Measurements from ENCODE around the gene GPS2. TPM values are rescaled to one million over a fixed set of nuclear protein-coding genes. Genes with fewer than 3 reads are reported as not detected.
"Not testable (repeated sequence)": the region's sequence is repeated elsewhere in the genome, so short reads cannot be mapped to it uniquely, and the experiment has no call there.

Gene GPS2
- total RNA-seq, 1 donor from 2014 or later, result 38.9 TPM

DNA sequence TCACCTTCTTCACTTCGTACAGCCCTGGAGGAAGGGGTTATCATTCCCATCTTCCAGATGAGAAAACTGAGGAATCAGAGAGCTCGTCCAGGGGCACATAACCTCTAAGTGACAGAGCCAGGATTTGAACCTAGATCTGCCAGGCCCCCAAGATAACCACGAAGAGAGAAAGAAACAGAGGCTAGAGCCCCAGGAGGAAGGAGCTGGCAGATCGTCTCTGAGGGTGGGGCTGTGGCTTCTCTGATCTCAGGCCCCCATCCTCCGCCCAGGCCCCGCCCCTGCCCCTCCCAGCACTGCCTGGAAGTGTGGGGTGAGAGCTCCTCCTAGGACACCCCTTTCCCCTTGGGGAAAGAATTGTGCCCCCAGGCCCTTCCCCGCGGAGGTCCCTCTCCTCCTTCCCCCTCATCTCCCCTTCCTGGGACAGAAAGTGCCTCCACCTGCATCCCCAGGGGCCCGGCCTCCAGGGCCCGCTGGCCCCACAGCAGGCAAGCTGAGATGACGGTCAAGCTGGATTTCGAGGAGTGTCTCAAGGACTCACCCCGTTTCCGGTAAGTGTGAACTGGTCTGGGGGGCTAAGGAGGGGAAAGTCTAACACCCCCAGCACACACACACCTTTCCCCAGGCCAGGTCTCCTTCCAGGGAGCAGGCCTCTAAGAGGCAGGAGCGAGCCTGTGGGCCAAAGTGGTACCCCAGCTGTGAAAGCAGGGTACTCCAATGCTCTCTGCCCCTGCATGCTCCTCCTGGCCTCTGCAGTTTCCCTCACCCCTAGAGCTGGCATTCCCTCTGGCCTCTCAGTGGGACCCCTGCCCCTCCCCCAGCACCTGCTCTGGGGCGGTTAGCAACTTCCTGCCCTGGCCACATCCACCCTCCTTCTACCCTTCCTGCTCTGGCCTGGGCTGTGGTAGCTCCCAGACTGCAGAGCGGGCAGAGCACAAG is 21.3 kb upstream of the GPS2 start, which contains the start of gene ACAP1:
Gene ACAP1, plus strand, starts transcription at position 290 of the 936 bp plus-strand sequence. Its CDS starts 206 bp downstream, at position 496.
- ATAC-seq, result peak; percentile 63

DNA sequence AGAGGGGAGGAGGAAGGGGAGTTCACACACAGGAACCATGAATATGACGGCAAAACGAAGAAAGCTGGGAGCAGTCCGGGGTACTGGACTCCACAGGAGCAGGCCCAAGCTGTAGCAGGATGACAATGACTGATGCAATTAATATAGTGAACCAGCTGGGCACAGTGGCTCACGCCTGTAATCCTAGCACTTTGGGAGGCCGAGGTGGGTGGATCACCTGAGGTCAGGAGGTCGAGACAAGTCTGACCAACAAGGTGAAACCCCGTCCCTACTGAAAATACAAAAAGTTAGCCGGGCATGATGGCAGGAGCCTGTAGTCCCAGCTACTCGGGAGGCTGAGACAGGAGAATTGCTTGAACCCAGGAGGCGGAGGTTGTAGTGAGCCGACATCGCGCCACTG is 20.6 kb upstream of the GPS2 start:
- ATAC-seq, result not testable (repeated sequence)

DNA sequence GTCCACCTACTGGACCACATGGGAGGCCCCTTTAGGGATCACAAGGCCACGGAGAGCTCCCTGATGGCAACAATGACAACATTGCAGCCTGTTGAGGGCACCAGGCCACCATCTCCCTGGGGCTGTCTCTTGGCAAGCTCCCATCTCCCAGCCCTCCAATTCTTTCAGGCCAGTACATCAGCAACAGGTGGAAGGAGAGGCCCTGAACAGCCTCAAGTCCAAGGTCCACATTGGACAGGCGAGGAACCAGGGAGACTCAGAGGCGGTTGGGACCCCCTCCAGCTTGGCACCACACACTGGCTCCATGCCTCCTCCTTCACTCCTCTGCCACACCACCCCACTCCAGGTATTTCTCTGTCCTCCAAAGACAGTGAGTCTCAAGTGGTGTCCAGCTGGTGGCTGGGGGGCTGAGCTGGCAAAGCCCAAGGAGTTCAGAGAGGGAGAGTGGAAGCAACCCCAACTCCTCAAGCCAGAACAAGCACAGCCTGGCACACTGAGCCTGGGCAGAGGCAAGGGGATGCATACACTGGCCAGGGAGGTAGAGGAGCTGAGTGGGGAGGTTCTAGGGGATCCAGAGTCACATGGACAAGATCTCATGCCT is 19.9 kb upstream of the GPS2 start:
- no peak for ATAC-seq

DNA sequence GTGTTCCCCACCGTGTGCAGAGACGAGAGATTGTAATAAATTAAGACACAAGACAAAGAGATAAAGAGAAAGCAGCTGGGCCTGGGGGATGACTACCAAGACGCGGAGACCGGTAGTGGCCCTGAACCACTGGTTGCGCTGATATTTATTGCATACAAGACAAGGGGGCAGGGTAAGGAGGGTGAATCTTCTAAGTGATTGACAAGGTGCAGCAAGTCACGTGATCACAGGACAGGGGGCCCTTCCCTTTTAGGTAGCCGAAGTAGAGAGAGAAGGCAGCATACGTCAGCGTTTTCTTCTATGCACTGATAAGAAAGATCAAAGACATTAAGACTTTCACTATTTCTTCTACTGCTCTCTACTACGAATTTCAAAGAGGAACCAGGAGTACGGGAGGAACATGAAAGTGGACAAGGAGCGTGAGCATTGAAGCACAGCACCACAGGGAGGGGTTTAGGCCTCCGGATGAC is 17.5 kb upstream of the GPS2 start:
- not testable (repeated sequence) for ATAC-seq

DNA sequence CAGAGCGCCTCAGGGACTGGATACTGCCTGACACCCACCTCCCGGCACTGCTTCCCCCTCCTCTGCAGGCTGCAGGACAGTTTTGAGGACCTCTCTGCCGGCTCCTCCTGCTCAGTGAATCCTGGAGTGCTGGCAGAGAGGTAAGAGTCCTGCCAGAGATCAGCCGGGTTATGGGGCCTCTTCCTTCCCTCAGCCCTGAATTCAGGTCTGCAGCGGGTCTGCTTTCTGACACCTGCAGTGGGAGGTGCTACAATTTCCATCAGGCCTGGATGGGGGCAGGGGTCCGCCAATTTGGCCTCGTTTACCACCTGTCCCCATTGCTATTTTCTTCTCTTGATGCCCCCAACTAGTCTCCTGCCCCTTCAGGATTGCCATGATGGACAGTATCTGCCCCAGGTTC is 17.0 kb upstream of the GPS2 start:
- ATAC-seq, result no peak

DNA sequence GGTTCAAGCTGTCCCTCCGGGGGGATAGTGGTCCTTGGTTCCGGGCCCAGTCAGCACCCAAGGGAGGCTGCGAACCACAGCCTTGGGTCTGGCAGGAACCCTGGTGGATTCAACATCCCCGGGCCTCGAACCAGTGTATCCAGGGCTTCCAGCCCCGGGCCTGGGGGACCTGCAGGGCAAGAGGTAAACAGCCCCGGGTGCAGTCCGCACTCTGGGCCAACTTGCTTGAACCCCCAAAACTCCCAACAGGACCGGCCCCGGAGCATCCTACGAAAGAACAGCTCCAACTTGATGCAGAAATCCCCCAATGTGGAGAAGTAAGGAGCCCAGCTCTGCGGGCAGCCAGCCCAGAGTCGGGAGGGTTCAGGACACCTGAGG is 15.5 kb upstream of the GPS2 start:
- ATAC-seq, result no peak

DNA sequence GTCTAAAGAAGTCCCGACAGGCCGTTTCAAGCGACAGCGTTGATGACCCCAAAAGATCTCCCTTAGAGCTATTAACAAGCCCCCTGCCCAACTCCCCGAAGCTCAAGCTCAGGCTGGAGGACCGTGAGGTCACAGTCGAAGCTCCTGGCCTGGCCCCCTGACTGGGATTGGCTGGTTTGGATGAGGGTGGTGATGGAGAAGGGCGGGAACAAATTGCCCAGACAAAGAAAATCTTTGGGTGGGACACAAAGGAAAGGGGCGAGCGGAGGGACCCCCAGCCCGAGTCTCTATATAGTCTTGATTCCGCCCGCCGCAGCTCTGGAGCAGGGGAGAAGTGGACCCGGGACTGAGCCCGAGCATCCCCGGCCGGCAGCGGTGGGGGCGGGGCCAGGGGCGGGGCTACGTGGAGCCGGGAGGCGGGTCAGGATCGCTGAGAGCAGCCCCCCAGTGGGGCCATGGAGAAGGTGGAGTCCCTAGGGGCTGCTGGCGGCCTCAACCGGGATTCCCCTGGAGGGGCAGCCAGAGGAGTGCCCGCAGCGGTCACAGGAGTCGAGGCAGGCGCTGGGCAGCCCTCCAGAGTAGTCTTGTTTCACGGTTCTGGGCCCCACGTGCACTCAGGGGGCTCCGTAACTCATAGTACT is 15.0 kb upstream of the GPS2 start:
- ATAC-seq, result peak; percentile 54

DNA sequence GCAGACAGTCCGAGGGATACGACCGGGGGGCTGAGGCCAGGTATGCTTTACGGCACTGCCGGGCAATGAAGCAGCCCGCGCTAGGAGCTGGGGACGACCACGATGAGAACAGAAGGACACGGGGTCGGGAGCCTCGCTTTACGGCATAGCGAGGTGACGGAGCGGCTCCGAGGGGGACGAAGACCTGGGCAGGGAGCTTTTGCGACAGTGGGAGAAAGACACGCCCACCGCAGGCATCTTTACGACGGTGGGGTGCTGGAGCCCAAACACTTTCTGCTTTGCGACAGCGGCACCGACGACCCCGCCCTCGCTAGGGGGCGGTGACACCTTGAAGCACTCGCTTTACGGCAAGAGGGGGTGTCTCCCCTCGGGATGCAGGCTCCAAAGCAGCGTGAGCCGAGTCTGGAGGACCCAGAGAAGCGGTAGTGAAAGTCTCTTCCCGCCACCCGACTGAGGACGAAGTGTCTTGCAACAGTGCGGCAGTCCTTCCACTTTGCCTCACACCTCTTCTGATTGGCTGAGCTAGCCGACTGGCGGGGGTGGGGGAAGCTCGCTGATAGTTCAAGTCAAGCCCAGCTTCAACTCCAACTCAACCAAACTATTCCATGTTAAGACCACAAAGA is 14.3 kb upstream of the GPS2 start:
- ATAC-seq, result peak; percentile 86

DNA sequence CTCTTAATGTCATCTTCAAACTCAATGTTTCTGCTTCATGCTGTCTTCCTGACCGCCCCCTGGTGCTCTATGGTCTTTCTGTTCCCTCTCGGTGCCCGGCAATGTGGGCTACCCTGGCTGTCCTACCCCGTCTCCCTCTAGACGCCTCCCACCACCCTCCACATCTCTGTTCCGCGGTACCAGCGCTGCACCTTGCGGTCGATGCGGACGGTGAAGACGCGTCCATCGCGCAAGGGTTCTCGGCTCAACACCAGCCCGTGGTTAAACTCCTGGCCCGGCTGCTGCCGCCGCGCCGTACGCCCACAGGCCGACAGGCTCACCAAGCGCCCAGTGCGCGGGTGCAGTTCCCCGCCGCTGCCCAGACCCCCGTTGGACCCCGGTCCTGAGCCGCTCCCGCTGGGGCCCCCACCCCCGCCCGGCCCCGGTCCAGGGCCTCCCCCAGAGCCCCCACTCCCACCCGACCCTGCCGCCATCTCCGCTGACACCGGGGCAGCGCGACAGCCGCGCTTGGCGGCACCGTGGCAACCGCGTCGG is 13.7 kb upstream of the GPS2 start, which contains the start of gene NEURL4:
Gene NEURL4, minus strand, starts transcription at position 496 of the 534 bp plus-strand sequence. Its CDS starts 23 bp downstream, at position 473.
- no peak for ATAC-seq

DNA sequence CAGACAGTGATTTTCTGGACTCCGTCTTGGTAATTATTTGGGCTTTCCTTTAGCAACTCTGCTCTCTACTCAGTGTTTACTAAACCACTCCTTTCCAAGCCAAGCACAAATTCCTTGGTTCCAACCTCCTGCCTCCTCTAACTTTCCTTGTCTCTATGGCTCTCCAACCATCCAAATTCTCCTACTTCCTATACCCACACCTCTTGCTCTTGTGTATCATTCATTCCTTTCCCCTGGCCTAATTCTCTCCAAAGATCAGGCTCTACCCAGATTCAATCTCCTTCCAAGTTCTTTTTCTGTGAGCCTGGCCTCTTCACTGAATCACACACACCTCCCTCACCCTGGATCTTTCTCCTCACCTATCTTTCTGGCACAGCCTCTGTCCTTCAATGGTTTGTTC is 12.8 kb upstream of the GPS2 start:
- ATAC-seq, result no peak

DNA sequence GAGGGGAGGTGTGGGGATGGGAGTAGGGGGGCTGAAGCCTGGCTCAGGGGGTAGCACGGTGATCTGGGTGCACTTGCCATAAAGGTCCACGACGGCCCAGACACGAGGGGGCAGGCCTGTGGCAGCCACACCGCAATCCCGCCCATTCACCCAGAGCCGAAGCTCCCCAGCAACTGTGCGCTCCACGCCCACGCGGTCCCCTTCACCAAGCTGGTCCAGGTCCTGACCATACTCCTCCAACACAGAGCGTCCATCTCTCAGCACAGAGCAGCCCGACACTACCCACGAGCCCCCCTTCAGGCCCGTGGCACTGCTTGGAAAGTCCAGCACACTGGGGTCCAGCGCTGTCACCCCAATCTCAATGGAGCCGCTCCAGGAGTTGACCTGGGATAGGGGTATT is 12.3 kb upstream of the GPS2 start:
- ATAC-seq, result no peak

DNA sequence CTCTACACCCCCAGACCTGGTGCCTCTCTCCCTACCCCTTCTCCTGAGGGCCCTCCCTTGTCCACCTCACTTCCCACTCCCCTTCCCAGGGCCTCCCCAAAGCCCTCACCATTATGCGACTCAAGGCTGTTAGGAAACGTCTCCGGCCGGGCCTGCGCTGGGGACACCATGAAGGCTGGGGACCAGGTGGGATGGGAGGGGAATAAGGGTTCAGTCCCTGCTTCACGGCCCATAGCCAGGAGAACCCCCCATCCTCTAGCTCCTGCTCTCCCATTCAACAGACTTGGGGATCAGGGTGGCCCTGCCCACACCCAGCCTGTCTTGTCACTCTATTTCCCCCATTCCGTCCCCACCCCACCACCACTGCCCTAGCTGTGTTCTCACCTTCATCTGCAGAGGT is 11.9 kb upstream of the GPS2 start:
- no peak for ATAC-seq

DNA sequence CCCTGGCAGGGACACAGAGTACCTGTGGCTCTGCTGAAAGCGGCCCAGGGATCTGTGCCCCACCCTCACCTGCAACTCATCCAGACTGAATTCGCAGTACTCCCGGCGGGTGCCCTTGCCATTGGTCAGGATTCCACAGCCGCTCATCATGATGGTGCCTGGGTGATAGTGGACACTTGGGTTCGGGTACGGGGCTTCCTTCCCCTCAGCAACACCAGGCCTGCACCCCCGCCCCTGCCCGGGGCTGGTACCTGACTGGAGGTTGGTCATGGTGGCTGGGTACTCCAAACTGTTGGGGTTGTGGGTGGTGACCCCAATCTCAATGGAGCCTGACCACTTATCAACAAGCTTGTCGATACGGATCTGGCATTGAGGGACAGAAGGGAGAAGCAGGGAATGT is 11.0 kb upstream of the GPS2 start:
- no peak for ATAC-seq

DNA sequence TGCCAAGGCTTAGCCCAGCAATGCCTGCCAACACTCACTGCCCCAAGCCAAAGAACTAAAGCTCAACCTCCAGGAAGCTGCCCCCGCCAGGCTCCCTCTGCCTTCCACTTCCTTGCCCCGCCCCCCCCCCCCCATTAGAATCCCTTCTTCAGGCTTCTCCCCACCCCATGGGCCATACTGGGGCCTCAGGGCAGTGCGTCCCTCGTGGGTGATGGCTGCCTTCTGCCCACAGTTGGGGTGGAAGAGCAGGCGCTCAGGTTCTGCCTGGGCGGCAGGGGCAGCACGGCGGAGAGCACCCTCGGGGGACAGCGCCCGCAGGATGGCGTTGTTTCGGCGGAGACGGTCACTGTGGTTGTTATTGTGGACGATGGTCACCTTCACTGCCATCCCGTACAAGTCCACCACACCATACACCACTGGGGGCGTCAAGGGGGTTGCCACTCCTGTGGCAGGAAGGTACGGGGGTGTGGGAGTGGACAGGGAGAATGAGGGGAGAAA is 9.9 kb upstream of the GPS2 start:
- no peak for ATAC-seq

DNA sequence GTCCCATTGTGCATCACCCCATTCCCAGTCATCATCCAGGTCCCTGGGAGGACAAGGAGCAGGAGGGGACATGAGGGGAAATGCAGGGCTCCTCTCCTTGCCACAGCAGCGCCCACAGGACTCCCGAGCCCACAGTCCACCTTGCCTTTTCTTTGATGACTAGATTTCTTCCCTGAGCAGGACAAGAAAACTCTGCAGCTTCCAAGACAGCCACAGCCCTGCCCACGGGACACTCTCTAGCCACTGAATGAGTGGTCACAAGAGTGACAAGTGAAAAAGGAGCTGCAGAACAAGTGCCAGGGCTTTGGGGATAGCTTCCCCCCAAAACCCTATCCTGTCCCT is 9.2 kb upstream of the GPS2 start:
- no peak for ATAC-seq

DNA sequence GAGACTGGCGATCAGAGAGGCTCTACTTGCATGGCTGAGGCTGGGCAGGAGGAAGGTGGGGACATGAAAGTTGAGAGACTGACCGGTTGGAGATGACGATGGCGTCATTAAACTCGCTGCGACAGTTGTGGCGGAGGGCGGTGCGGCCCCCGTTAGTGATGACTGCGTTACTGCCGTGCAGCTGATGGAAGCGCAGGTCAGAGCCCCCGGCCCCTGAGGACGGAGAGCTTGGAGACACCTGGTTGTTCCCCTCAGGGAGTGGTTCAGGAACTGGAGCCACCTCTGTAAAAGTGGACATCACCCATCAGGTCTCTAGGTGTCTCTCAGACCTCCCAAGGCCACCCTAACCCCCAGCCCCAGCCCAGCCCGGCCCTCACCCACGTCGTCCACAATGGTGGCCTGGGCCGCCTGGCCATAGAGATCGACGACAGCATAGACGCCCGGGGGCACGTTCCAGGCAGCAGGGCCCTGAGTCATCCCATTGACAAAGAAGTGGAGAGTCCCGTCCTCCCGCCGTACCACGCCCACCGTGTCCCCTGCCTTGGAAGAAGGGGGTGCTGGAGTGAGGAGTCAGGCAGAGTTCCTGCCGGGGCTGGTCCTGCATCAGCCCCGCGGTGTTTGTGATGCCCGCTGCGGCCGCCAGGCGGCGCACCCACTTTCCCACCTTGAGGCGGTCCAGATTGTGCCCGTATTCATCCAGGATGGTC is 8.7 kb upstream of the GPS2 start:
- peak; percentile 30 for ATAC-seq

DNA sequence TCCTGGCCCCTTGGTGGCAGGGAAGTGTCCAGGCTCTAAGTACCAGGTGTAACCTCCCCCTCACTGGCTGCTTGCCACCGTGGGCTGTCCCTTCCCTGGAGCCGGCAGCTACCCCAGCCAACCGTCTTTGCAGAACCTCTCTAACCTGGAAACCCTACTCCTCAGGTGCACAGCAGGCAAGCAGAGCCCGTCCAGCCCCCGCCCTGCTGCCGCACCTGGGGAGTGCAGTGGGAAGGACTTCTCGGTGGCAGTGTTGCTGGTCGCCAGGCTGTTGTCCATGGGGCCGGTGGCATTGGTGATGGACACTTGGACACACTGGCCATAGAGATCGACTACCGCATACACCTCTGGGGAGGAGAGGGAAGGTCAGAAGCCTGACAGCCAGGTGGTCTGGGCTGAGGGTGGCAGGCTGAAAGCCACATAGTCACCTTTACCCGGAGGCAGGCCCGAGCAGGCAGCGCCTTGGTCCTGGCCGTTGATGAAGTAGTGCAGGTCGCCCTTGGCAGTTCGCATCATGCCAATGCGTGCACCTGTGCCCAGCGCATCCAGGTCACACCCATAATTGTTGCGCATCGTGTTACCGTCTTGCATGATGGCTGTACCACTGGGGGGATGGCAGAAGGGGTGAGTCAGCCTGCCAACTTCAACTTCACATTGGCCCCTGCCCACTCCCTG is 7.5 kb upstream of the GPS2 start:
- ATAC-seq, result no peak

DNA sequence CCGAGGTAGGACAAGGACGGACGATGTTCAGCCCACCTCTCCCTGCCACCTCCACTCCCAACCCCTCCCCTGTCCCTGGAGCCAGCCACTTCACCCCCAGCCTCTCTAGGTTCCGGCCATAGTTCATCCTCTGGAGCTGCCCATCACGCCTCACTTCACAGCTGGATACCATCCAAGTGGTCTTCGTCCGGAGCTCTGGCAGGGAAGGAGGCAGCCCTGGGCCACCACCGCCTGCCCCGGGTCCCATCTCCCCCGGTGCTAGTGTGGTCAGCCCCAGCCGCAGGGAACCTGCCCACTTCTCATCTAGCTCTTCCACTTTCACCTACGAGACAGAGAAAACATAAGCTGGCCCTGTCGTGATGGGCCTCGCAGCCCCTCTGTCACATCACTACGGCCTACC is 6.3 kb upstream of the GPS2 start:
- no peak for ATAC-seq

DNA sequence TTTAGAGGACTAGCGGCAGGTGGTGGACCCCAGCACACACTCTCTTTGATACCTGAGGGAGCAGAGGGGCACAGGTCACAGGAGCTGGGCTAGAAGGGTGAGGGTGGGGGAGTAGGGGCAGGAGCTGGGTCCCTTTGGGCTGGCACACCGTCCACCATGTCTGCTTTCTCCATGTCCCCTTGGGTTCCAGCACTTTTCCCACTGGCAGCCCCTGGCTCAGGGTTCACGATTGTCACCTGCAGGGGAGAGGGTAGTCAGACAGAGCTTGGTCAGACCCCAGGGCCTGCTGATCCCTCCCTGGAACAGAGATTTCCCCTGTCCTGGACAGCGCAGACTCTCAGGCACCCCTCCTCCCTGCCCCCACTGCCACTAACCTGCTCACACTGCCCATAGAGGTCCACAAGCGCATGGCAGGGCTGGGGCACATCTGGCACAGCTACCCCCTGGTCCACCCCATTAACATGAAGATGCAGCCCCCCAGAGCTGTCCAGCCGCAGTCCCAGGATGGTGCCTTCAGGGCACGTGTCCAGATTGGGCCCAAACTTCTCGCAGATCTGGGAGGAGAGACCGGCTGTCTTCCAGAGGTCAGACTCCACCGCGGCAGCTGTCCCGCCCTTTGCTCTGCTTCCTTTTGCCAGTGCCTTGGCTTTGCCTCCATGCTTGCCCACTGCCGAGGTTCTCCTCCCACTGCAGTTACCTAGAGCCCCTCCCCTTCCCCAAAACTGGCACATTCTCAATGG is 3.1 kb upstream of the GPS2 start:
- ATAC-seq, result no peak

DNA sequence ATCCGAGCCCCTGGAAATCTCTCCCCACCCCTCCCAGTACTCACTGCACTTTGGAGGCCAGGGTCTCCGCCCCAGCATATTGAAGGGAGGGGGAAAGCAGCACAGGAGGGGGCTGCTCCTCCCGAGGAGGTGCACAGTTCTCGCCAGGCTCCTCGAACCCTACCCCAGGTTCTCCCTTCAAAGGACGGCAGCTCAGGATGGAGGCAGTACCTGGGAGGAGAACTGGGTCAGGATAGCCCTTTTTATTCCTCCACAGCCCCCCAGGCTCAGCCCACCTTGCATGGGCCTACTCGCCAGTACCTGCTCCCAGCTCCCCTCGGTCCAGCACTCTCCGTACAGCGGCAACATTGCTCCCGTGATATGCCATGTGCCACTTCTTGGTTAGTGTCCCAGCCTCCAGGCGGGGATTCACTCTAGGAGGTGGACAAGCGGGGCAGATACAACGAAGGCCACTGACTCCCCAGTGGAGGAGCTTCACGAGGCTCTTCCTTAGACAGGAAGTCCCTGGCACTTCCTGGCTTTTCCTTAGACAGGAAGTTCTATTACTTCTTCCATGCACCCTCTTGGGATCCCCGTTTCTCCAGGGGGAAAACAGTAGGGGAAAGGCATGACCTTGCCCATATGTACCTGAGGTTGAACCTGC is 2.1 kb upstream of the GPS2 start:
- no peak for ATAC-seq
